Progenitor cell of endocrine pancreas (in vitro differentiated cells): ENCODE measurements around the gene DBH. TPM values are rescaled to one million over a fixed set of nuclear protein-coding genes. Genes with fewer than 3 reads are reported as not detected.

Source experiments
- DNase-seq: peaks from one replicate; pipeline ENCODE4 v3.0.0; 2021; ENCODE audit warnings: low spot score; ENCODE audit not compliant: unreplicated experiment
- H3K27ac Mint-ChIP-seq: 2 replicates; pipeline ENCODE4 v1.8.0; 2021; ENCODE audit warnings: mild to moderate bottlenecking, moderate library complexity, mixed read lengths
- H3K27me3 Mint-ChIP-seq: 2 replicates; pipeline ENCODE4 v1.8.0; 2021; ENCODE audit warnings: mixed read lengths
- H3K36me3 Mint-ChIP-seq: 2 replicates; pipeline ENCODE4 v1.8.0; 2022; ENCODE audit warnings: mixed read lengths; ENCODE audit not compliant: insufficient read depth
- H3K4me1 Mint-ChIP-seq: 2 replicates; pipeline ENCODE4 v1.8.0; 2021; ENCODE audit warnings: low read depth, mixed read lengths
- H3K4me3 Mint-ChIP-seq: 2 replicates; pipeline ENCODE4 v1.8.0; 2021; ENCODE audit warnings: low read depth, mild to moderate bottlenecking, moderate library complexity, mixed read lengths
- H3K9me3 Mint-ChIP-seq: 2 replicates; pipeline ENCODE4 v1.8.0; 2021; ENCODE audit warnings: low read depth, mixed read lengths
- CTCF ChIP-seq: fragments of 200-600 bp; sonication (generic); IDR thresholded peaks from one replicate; pipeline ENCODE4 v1.5.0; 2021; ENCODE audit warnings: antibody characterized with exemption, mild to moderate bottlenecking; ENCODE audit not compliant: unreplicated experiment
- total RNA-seq: library from RNA; stranded (reverse); gene quantifications from 2 replicates; pipeline ENCODE4 v1.2.1, GENCODE V29; 2021

Gene DBH
- total RNA-seq, 1 donor from 2014 or later, result not detected

- TF ChIP-seq CTCF, result no peak
- Mint-ChIP-seq H3K9me3 (no peaks in the 10 kb centered on the region), H3K27ac (no peak overlapping the region), H3K4me3 (no peak overlapping the region), H3K27me3 (peaks cover 8% of the 10 kb centered on the region), H3K36me3 (no peaks in the 10 kb centered on the region), H3K4me1 (peaks cover 3% of the 10 kb centered on the region)
- no peak for DNase-seq
These were observed 41.2 kb downstream of the DBH start for GRCh38 chr9:133677126-133678010.

DNA sequence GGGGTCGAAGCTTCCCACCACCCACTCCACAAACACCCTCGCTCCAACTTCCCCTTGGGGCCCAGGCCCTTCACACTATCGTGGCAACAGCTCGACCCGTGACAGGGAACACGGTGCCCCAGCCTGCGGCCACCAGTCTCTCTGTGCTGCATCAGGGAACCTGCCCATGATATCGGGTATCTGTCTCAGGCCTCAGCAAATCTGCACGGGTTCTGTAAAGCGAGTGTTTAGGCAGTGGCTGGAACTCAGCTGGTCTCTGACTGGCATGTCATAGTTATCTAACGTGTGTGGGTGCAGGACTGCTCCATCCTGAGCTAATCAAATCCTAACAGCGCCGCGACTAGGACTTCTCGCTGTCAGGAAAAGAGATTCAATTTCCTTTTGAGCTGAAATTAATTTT lies 42.9 kb downstream of the DBH start:
- DNase-seq, result no peak
- H3K27me3 Mint-ChIP-seq, result peaks cover 8% of the 10 kb centered on the region
- H3K4me3 Mint-ChIP-seq, result no peak overlapping the region
- no peak for TF ChIP-seq CTCF
- no peaks in the 10 kb centered on the region for H3K9me3 Mint-ChIP-seq
- no peak overlapping the region for H3K27ac Mint-ChIP-seq
- H3K4me1 Mint-ChIP-seq, result no peaks in the 10 kb centered on the region
- no peaks in the 10 kb centered on the region for H3K36me3 Mint-ChIP-seq

DNA sequence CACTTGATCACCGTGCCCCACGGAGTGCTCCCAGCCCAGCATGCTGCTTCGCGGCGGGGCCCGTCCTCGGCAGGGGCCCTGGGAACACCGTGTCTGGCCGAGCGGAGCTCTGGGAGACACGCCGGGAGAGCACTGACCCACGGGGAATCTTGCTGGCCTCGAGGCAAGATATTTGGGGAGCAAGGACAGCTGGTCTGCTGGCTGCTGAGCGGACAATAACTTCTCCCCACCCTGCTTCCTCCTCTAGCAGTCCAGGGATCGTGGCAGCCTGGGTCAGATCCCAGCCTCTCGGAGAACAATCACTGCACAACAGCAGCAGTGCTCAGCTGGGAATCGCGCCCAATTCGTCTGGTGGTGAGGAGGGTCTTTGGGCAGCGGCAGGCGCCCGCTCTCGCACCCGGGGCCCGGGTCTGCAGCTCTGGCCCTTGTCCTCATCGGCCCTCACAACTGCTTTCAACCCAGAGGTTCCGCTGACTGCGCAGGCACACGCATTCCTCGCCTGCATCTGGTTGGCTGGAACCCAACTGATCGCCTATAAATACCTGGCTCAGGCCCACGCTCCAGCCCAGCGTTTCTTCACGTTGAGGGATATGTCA lies 43.4 kb downstream of the DBH start:
- no peak overlapping the region for H3K27ac Mint-ChIP-seq
- H3K4me3 Mint-ChIP-seq, result no peak overlapping the region
- no peaks in the 10 kb centered on the region for H3K4me1 Mint-ChIP-seq
- no peak for TF ChIP-seq CTCF
- no peaks in the 10 kb centered on the region for H3K36me3 Mint-ChIP-seq
- no peaks in the 10 kb centered on the region for H3K9me3 Mint-ChIP-seq
- no peak for DNase-seq
- peaks cover 8% of the 10 kb centered on the region for H3K27me3 Mint-ChIP-seq

DNA sequence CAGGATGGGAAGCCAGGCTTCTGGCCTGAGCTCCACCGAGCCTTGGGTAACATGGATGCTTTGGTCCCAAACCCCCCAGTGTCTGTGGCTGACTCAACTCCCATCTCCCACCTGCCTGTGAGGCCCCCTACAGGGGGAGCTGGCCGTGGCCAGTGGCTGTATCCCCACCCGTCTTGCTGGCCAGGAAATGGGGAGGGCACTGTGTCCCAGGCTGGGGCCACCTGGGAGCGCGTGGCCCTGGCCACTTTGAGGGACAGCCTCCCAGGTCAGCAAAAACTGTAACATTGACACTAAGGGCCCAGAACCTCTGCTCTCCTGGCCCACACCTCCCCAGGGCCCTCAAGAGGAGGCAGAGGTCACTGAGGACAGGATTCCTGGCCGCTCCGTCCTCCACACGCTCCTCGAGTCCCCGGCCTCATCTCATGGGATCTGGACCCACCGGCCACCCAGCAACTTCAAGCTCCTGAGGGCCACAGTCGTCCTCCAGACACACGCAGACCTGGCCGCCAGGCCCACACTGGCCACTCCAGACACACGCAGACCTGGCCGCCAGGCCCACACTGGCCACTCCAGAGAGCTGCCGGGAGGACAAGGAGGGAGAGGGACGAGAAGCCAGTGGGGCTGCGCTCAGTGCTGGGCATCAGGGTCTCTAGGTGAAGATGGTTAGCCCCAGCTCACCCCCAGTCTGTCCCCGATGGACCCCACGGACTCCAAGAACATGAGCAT lies 44.2 kb downstream of the DBH start:
- no peak for TF ChIP-seq CTCF

DNA sequence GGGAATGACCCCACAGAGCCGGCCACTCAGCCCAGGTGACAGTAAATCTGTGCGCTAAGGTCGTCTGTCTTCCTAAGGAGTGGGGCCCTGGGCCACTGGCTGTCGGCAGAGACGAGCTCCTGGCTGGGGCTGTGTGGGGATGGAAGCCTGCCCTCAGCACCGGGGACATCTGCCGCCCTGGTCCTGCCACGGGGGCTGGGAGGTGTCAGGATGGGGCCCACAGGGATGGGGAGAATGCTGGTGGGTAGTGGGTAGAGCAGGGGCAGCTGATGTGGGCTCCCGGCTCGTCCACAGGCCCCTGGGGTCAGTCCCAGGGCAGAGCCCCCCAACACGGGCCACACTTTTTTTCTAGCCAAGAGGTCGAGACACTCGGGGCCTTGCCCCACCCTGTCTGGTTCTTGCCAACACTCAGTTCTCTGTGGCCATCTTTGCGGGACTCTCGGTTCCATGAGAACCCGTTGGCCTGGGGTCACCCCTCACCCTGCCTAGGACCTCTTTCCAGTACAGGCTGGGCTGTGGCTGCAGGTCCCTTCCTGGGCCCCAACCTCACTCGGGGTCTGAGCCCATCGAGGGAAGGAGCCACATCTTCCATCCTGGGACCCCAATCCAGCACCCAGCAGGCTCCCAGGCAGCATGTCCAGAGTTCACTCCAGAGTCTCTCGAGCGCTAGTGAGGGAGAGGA lies 45.0 kb downstream of the DBH start:
- H3K9me3 Mint-ChIP-seq, result no peaks in the 10 kb centered on the region

More for the DNA sequence above, 44.2 kb downstream of the DBH start:
- Mint-ChIP-seq H3K27ac (no peak overlapping the region), H3K4me1 (no peaks in the 10 kb centered on the region), H3K27me3 (peaks cover 6% of the 10 kb centered on the region), H3K9me3 (no peaks in the 10 kb centered on the region), H3K4me3 (no peak overlapping the region), H3K36me3 (no peaks in the 10 kb centered on the region)
- DNase-seq, result no peak

More for the DNA sequence above, 45.0 kb downstream of the DBH start:
- no peak overlapping the region for H3K4me3 Mint-ChIP-seq
- H3K36me3 Mint-ChIP-seq, result no peaks in the 10 kb centered on the region
- peaks cover 3% of the 10 kb centered on the region for H3K27me3 Mint-ChIP-seq
- DNase-seq, result no peak
- no peak overlapping the region for H3K27ac Mint-ChIP-seq
- no peaks in the 10 kb centered on the region for H3K4me1 Mint-ChIP-seq
- no peak for TF ChIP-seq CTCF
